GM12878 (cell line): Measurements from ENCODE around the gene AIG1.

Source experiments
- CEBPB ChIP-seq, 2 experiments: fragments of 150-350 bp in 1 of 2; IDR thresholded peaks; 2 replicates each; pipeline ENCODE4 v1.6.1; 2012 to 2014; ENCODE audit warnings: low read depth in 2 of 2, low read length in 2 of 2, borderline replicate concordance in 1 of 2, inconsistent platforms in 1 of 2
- EZH2 ChIP-seq: IDR thresholded peaks from 2 replicates; pipeline ENCODE4 v1.6.1; 2012; ENCODE audit warnings: low read depth, mild to moderate bottlenecking, control low read depth, inconsistent platforms, low read length, borderline replicate concordance; ENCODE audit not compliant: control insufficient read depth
- MYC ChIP-seq: IDR thresholded peaks from 2 replicates; pipeline ENCODE4 v1.6.1; 2011; ENCODE audit warnings: mild to moderate bottlenecking, low read length, moderate library complexity, inconsistent platforms; ENCODE audit not compliant: insufficient read depth, insufficient replicate concordance, insufficient read length, severe bottlenecking
- RAD21 ChIP-seq: IDR thresholded peaks from 2 replicates; pipeline ENCODE4 v1.6.1; 2011; ENCODE audit warnings: mild to moderate bottlenecking, low read depth, low read length, moderate library complexity; ENCODE audit not compliant: insufficient read depth
- RB1 ChIP-seq: fragments of 450-650 bp; formaldehyde crosslinking; IDR thresholded peaks from 2 replicates; pipeline ENCODE4 v1.6.1; 2017; ENCODE audit warnings: mild to moderate bottlenecking, borderline replicate concordance
- TARDBP ChIP-seq: IDR thresholded peaks from 2 replicates; pipeline ENCODE4 v1.6.1; 2016; ENCODE audit warnings: borderline replicate concordance
- TF ChIP-seq, protein P1 (sequence below): IDR thresholded peaks from 2 replicates; pipeline ENCODE4 v1.6.1; 2011; ENCODE audit warnings: low read depth, mild to moderate bottlenecking, low read length, moderate library complexity, borderline replicate concordance; ENCODE audit errors: extremely low read depth
- TF ChIP-seq, protein P2 (sequence below), 3 experiments: IDR thresholded peaks in 2 of 3; conservative IDR thresholded peaks in 1 of 3; 2 replicates each; pipeline ENCODE4 v1.5.1; 2011; ENCODE audit warnings: low read depth in 3 of 3, low read length in 3 of 3, mild to moderate bottlenecking in 3 of 3, control low read depth in 2 of 3, moderate library complexity in 2 of 3, inconsistent platforms in 1 of 3, mixed read lengths in 1 of 3; ENCODE audit not compliant: control insufficient read depth in 2 of 3, insufficient read depth in 1 of 3; ENCODE audit errors: extremely low read depth in 1 of 3

DNA sequence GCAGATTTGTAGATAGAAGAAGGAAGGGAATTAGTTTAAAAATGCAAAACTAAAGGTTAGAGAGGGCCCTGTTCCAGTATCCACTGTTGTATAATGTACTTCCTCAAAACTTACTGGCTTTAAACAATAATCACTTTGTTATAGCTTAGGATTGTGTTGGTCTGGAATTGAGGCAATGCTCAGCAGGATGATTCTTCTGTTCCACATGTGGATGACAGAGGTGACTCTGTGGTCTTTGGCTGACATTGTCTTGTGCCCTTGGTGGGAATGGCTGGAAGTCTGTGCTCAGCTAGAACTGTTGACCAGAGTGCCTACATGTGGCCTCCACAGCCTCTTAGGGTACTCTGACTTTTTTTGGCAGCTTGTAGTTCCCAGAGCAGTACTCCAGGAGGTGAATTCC, 143.4 kb downstream of the AIG1 start:
- TF ChIP-seq, protein P1, sequence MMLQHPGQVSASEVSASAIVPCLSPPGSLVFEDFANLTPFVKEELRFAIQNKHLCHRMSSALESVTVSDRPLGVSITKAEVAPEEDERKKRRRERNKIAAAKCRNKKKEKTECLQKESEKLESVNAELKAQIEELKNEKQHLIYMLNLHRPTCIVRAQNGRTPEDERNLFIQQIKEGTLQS = no peak
- TF ChIP-seq MYC (no peak), CEBPB (IDR thresholded peaks at IDR 0.05; ENCODE audit: borderline replicate concordance in 1 of 2, low read depth in 2 of 2, low read length in 2 of 2) (no peak), RAD21 (no peak), RB1 (no peak), TARDBP (no peak), EZH2 (no peak)
- TF ChIP-seq, protein P2, sequence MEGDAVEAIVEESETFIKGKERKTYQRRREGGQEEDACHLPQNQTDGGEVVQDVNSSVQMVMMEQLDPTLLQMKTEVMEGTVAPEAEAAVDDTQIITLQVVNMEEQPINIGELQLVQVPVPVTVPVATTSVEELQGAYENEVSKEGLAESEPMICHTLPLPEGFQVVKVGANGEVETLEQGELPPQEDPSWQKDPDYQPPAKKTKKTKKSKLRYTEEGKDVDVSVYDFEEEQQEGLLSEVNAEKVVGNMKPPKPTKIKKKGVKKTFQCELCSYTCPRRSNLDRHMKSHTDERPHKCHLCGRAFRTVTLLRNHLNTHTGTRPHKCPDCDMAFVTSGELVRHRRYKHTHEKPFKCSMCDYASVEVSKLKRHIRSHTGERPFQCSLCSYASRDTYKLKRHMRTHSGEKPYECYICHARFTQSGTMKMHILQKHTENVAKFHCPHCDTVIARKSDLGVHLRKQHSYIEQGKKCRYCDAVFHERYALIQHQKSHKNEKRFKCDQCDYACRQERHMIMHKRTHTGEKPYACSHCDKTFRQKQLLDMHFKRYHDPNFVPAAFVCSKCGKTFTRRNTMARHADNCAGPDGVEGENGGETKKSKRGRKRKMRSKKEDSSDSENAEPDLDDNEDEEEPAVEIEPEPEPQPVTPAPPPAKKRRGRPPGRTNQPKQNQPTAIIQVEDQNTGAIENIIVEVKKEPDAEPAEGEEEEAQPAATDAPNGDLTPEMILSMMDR (IDR thresholded peaks at IDR 0.05 in 2 of 3, conservative IDR thresholded peaks at IDR 0.05 in 1 of 3; ENCODE audit: control insufficient read depth in 2 of 3, extremely low read depth in 1 of 3, insufficient read depth in 1 of 3, low read depth in 3 of 3, low read length in 3 of 3) = no peak
